Activated B cell treated with CpG ODN at 0.5 μM for 24 hours (primary cell): Measurements from ENCODE around the gene ZBTB26. TPM values are rescaled to one million over a fixed set of nuclear protein-coding genes. Genes with fewer than 3 reads are reported as not detected.

Experiments used
- ATAC-seq: fragments of 200-7000 bp; cut with Tn5 transposase; one replicate; pipeline ENCODE4 v1.10.0; 2021; ENCODE audit warnings: low read depth, mild to moderate bottlenecking, moderate library complexity
- CTCF ChIA-PET: fragments of 350-600 bp; sonication (Branson Sonifier 250); formaldehyde crosslinking; loops from one replicate; lab custom pipeline; 2021; ENCODE audit warnings: antibody characterized with exemption; lab: Charles Lee
- POLR2A ChIA-PET: fragments of 350-600 bp; sonication (Branson Sonifier 250); formaldehyde crosslinking; loops from one replicate; lab custom pipeline; 2021; ENCODE audit warnings: antibody characterized with exemption; lab: Charles Lee
- DNase-seq: peaks from one replicate; pipeline ENCODE4 v3.0.0; 2022
- H3K27ac Mint-ChIP-seq: one replicate; pipeline ENCODE4 v1.8.0; 2020; ENCODE audit warnings: mixed read lengths
- H3K27me3 Mint-ChIP-seq: one replicate; pipeline ENCODE4 v1.8.0; 2021; ENCODE audit warnings: mixed read lengths
- H3K36me3 Mint-ChIP-seq: one replicate; pipeline ENCODE4 v1.8.0; 2021; ENCODE audit warnings: low read depth, mixed read lengths
- H3K4me1 Mint-ChIP-seq: one replicate; pipeline ENCODE4 v1.8.0; 2021; ENCODE audit warnings: mixed read lengths
- H3K4me3 Mint-ChIP-seq: one replicate; pipeline ENCODE4 v1.8.0; 2020; ENCODE audit warnings: mild to moderate bottlenecking, mixed read lengths
- H3K9me3 Mint-ChIP-seq: one replicate; pipeline ENCODE4 v1.8.0; 2020; ENCODE audit warnings: mixed read lengths
- CTCF ChIP-seq: fragments of 200-600 bp; IDR thresholded peaks from one replicate; pipeline ENCODE4 v1.8.0; 2022; ENCODE audit warnings: antibody characterized with exemption, mild to moderate bottlenecking
- intact Hi-C: fragments of 100-400 bp; cut with micrococcal nuclease; formaldehyde crosslinking; loops from one replicate; pipeline ENCODE4 v1.15.1; 2024
- total RNA-seq: library from RNA; stranded (reverse); gene quantifications from 2 replicates; pipeline ENCODE4 v1.2.3, GENCODE V29; 2022

ZBTB26 gene
- 9.7 and 11.9 TPM in 2 replicates for total RNA-seq

GRCh38 chr9:122931226-122932121 lies at the start of gene ZBTB26:
Gene ZBTB26, minus strand, starts transcription at chr9:122931512. Its CDS starts 11,578 bp downstream, at chr9:122919934.
- H3K4me1 Mint-ChIP-seq = peaks cover 22% of the 10 kb centered on the region
- DNase-seq (peak; percentile 80), ATAC-seq (peak; percentile 98)
- no peak within 1 kb of the TSS for H3K4me3 Mint-ChIP-seq
- peak within 1 kb of the TSS; percentile 90 for H3K27ac Mint-ChIP-seq
- intact Hi-C loops = loop anchor here (1.0 kb wide), 3 partner anchors 9 to 26 kb away; partner anchors contain the start of genes RC3H2 and ZBTB6
- TF ChIP-seq CTCF = no peak
- no peaks in the 10 kb centered on the region for H3K9me3 Mint-ChIP-seq
- H3K36me3 Mint-ChIP-seq = peaks cover 5% of the 10 kb centered on the region
- CTCF ChIA-PET = interaction anchor here (1.0 to 1.3 kb wide), 3 partner anchors 10 to 59 kb away, joined by 3 to 5 read pairs (median 3); no protein-coding TSS in a partner anchor
- H3K27me3 Mint-ChIP-seq = no peaks in the 10 kb centered on the region
- POLR2A ChIA-PET = interaction anchor here (0.5 to 6.2 kb wide), 14 partner anchors 10 to 428 kb away, joined by 3 to 96 read pairs (median 4); partner anchors contain the start of genes PDCL, RABGAP1, RC3H2 and ZBTB6

GRCh38 chr9:122978601-122979000 lies 47.3 kb upstream of the ZBTB26 start:
- no peak for ATAC-seq
- H3K27ac Mint-ChIP-seq = no peak overlapping the region
- H3K36me3 Mint-ChIP-seq = peaks cover 28% of the 10 kb centered on the region
- H3K27me3 Mint-ChIP-seq = no peaks in the 10 kb centered on the region
- H3K4me1 Mint-ChIP-seq = no peaks in the 10 kb centered on the region
- ChIA-PET CTCF (no interaction called here), POLR2A (no interaction called here)
- no peak for TF ChIP-seq CTCF
- no peak overlapping the region for H3K4me3 Mint-ChIP-seq
- no peak for DNase-seq
- intact Hi-C loops = no loop called here
- H3K9me3 Mint-ChIP-seq = no peaks in the 10 kb centered on the region

GRCh38 chr9:122975196-122975595 lies 43.9 kb upstream of the ZBTB26 start:
- Mint-ChIP-seq H3K27me3 (no peaks in the 10 kb centered on the region), H3K4me3 (no peak overlapping the region), H3K27ac (no peak overlapping the region), H3K4me1 (no peaks in the 10 kb centered on the region), H3K9me3 (no peaks in the 10 kb centered on the region), H3K36me3 (peaks cover 45% of the 10 kb centered on the region)
- POLR2A ChIA-PET = no interaction called here
- no peak for DNase-seq
- no peak for TF ChIP-seq CTCF
- CTCF ChIA-PET = no interaction called here
- no peak for ATAC-seq
- intact Hi-C loops = no loop called here

GRCh38 chr9:122961139-122961538 lies 29.8 kb upstream of the ZBTB26 start:
- ATAC-seq (no peak), DNase-seq (no peak)
- intact Hi-C loops = no loop called here
- TF ChIP-seq CTCF = no peak
- H3K9me3 Mint-ChIP-seq = peaks cover 3% of the 10 kb centered on the region
- ChIA-PET CTCF (no interaction called here), POLR2A (no interaction called here)
- H3K4me3 Mint-ChIP-seq = no peak overlapping the region
- H3K27me3 Mint-ChIP-seq = no peaks in the 10 kb centered on the region
- H3K4me1 Mint-ChIP-seq = no peaks in the 10 kb centered on the region
- peaks cover 51% of the 10 kb centered on the region for H3K36me3 Mint-ChIP-seq
- no peak overlapping the region for H3K27ac Mint-ChIP-seq

- CTCF ChIA-PET = no interaction called here
- ATAC-seq (no peak), DNase-seq (no peak)
- POLR2A ChIA-PET = interaction anchor here (1.0 kb wide), 1 partner anchor 43 kb away, joined by 6 read pairs; the partner anchor contains the start of gene ZBTB6
- Mint-ChIP-seq H3K9me3 (peaks cover 3% of the 10 kb centered on the region), H3K4me1 (peaks cover 17% of the 10 kb centered on the region), H3K27me3 (no peaks in the 10 kb centered on the region), H3K4me3 (no peak overlapping the region), H3K27ac (no peak overlapping the region), H3K36me3 (peaks cover 29% of the 10 kb centered on the region)
- intact Hi-C loops = no loop called here
- TF ChIP-seq CTCF = no peak
Observed at GRCh38 chr9:122955961-122956360, 24.6 kb upstream of the ZBTB26 start.
